Subcutaneous abdominal adipose tissue (tissue), 5 donors: ENCODE data around the gene TSPAN4.
A peak's percentile ranks its signal among the peaks of the same experiment; 100 is the strongest.

Experiments
- H3K27ac ChIP-seq: one replicate; pipeline ENCODE4 v1.7.0; 2013; ENCODE audit warnings: low read depth, mild to moderate bottlenecking, inconsistent platforms, low read length, moderate library complexity
- H3K27me3 ChIP-seq, 5 donors: one replicate each; pipeline ENCODE4 v1.7.0; 2013; ENCODE audit warnings: low read length in 5 of 5, inconsistent platforms in 1 of 5; ENCODE audit not compliant: control insufficient read depth in 5 of 5, insufficient read depth in 4 of 5
- H3K36me3 ChIP-seq, 5 donors: one replicate each; pipeline ENCODE4 v1.7.0; 2013; ENCODE audit warnings: low read length in 5 of 5; ENCODE audit not compliant: control insufficient read depth in 5 of 5, insufficient read depth in 5 of 5
- H3K4me1 ChIP-seq, 5 donors: one replicate each; pipeline ENCODE4 v1.7.0; 2013; ENCODE audit warnings: low read length in 5 of 5, mild to moderate bottlenecking in 3 of 5, moderate library complexity in 1 of 5; ENCODE audit not compliant: control insufficient read depth in 5 of 5, insufficient read depth in 5 of 5
- H3K4me3 ChIP-seq, 5 donors: one replicate each; pipeline ENCODE4 v1.7.0; 2013; ENCODE audit warnings: low read length in 5 of 5, low read depth in 1 of 5
- H3K9ac ChIP-seq, 5 donors: one replicate each; pipeline ENCODE4 v1.7.0; 2013; ENCODE audit warnings: low read length in 5 of 5, mild to moderate bottlenecking in 4 of 5, moderate library complexity in 3 of 5
- H3K9me3 ChIP-seq, 5 donors: one replicate each; pipeline ENCODE4 v1.7.0; 2013; ENCODE audit warnings: low read length in 5 of 5; ENCODE audit not compliant: control insufficient read depth in 5 of 5
- donor health status: healthy.
- donor health status: healthy.
- donor health status: healthy.
- donor health status: healthy.
- donor health status: healthy.

TSPAN4 gene

DNA sequence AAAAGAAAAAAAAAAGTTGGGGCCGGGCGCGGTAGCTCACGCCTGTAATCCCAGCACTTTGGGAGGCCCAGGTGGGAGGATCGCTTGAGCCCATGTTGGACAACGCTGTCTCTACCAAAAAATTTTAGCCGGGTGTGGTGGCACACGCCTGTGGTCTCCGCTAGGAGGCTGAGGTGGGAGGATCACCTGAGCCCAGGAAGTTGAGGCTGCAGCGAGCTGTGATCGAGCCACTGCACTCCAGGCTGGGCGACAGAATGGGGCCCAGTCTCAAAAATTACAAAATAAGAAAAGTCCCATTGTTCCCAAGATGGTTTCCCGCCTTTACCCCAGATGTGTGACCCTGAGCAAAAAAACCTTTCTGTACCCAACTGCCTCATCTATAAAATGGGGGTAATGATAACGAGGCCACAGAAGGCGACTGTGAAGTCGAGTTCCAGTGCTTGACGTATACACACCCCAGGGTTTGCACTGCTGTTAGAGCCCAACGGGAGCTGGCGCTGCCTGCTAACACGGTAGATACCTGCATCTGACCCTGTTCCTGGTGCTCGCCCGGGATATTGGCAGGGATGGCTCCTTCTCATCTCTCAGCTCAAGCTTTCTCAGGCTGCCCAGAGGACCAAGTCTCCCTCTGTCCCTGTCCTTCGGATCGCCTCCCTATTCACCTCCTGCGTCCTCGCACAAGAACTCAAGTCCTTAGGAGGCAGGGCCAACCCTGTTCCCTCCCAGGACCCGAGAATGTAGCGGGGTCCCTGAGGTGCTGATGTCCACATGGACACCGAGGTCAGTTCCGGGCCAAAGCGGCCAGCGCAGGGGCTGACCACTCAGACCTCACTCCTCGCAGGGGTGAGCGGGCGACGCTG, 34.0 kb upstream of the TSPAN4 start:
- Histone ChIP-seq H3K4me1 (peaks cover 11 to 61% (median 58%) of the 10 kb centered on the region in 5 donors), H3K4me3 (peak overlapping the region; percentile 84 to 95 (median 93)), H3K9ac (peak overlapping the region; percentile 57 to 99 (median 94)), H3K27me3 (no peaks in the 10 kb centered on the region), H3K27ac (peak overlapping the region; percentile 92), H3K36me3 (peaks cover 0 to 28% (median 26%) of the 10 kb centered on the region in 5 donors), H3K9me3 (no peaks in the 10 kb centered on the region)

GRCh38 chr11:809287-810039, 33.2 kb upstream of the TSPAN4 start, which contains the start of gene RPLP2:
Gene RPLP2, plus strand, starts transcription at chr11:809967. Its CDS starts 268 bp downstream, at chr11:810235.
- peak within 1 kb of the TSS; percentile 84 to 95 (median 93) for H3K4me3 ChIP-seq
- H3K36me3 ChIP-seq = peaks cover 0 to 32% (median 27%) of the 10 kb centered on the region in 5 donors
- peak within 1 kb of the TSS; percentile 92 for H3K27ac ChIP-seq
- H3K9ac ChIP-seq = peak within 1 kb of the TSS; percentile 84 to 99 (median 94)
- peaks cover 11 to 60% (median 55%) of the 10 kb centered on the region in 5 donors for H3K4me1 ChIP-seq
- no peaks in the 10 kb centered on the region for H3K9me3 ChIP-seq
- H3K27me3 ChIP-seq = no peaks in the 10 kb centered on the region

DNA sequence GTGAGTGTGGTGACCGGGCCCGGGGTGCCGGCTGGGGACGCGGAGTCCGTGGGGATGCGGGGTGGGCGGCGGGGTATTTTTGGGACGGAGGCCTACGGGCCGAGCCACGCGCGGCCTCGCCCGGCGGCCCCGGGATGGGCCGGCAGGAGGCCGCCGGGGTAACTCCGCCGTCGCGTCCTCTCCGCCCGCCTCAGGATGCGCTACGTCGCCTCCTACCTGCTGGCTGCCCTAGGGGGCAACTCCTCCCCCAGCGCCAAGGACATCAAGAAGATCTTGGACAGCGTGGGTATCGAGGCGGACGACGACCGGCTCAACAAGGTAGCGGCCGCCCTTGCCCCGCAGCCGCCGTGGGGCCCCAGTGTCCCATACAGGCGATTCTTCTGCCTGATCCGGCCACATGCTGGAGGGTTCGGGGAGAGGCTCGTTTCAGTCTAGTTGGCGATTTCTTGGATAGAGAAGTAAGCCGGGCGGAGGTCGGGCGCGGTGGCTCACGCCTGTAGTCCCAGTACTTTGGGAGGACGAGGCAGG, 32.5 kb upstream of the TSPAN4 start:
- Histone ChIP-seq H3K27me3 (no peaks in the 10 kb centered on the region), H3K27ac (peak overlapping the region; percentile 92), H3K9ac (peak overlapping the region; percentile 84 to 99 (median 94)), H3K36me3 (peaks cover 0 to 32% (median 27%) of the 10 kb centered on the region in 5 donors), H3K9me3 (no peaks in the 10 kb centered on the region), H3K4me1 (peaks cover 11 to 55% (median 54%) of the 10 kb centered on the region in 5 donors), H3K4me3 (peak overlapping the region; percentile 84 to 95 (median 89))

DNA sequence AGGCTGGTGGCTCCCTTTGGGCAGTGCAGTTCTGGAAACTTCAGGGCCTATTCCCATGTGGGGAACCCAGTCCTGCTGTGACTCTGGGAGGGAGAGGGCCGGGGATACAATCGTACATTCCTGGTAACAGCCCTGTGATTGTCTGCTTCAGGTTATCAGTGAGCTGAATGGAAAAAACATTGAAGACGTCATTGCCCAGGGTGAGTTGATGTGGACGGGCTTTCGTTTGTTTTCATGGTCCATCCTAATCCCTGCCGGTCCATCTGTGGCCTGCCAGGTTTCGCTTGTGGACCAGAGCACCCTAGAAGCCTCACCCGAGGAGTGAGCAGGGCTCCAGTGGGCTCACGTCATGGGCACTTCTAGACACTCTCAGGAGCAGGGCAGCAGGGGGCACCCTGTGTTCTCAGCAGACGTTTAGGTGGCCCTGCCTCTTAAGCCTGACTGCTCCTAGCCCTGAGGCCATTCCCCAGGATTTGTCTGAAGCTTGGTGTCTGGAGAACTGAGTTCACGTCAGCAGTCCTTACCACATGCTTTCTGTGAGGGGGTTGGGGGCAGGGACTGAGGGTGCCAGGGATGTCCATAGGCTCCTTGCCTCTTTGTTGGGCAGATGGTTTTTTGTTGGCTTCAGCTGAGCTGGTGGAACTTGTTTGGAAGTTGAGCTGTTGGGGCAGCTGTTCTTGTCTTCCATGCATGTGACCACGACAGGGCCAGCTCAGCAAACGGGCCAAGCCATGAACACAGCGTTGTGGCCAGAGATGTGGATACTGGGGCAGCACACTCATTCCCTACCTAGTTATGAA, 31.0 kb upstream of the TSPAN4 start:
- Histone ChIP-seq H3K36me3 (peaks cover 0 to 32% (median 27%) of the 10 kb centered on the region in 5 donors), H3K27me3 (no peaks in the 10 kb centered on the region), H3K9ac (peak overlapping the region; percentile 84 to 99 (median 94)), H3K9me3 (no peaks in the 10 kb centered on the region), H3K4me1 (peaks cover 11 to 64% (median 63%) of the 10 kb centered on the region in 5 donors), H3K27ac (peak overlapping the region; percentile 92), H3K4me3 (peak overlapping the region; percentile 84 to 95 (median 89))

DNA sequence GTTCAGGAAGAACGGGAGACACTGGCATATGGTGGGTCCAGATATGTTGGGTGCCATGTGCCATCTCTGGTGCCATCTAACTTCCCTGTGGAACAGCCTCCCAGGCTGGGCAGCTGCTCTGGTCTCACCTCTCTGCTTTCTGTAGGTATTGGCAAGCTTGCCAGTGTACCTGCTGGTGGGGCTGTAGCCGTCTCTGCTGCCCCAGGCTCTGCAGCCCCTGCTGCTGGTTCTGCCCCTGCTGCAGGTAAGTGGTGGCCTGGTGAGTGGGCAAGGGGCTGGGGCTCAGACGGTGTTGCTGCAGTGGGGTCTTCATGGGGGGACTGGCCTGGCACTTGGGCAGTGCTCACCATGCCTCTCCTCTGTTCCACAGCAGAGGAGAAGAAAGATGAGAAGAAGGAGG, 30.3 kb upstream of the TSPAN4 start:
- Histone ChIP-seq H3K4me1 (peaks cover 11 to 64% (median 63%) of the 10 kb centered on the region in 5 donors), H3K27ac (peak overlapping the region; percentile 92), H3K36me3 (peaks cover 0 to 32% (median 27%) of the 10 kb centered on the region in 5 donors), H3K27me3 (no peaks in the 10 kb centered on the region), H3K9me3 (no peaks in the 10 kb centered on the region), H3K4me3 (peak overlapping the region in 3 of 5 donors; percentile 84 to 95 (median 89)), H3K9ac (peak overlapping the region in 3 of 5 donors; percentile 39 to 99 (median 89))

GRCh38 chr11:813072-813455, 29.6 kb upstream of the TSPAN4 start:
- H3K9me3 ChIP-seq = no peaks in the 10 kb centered on the region
- H3K4me3 ChIP-seq = peak overlapping the region in 2 of 5 donors; percentile 1 to 3
- H3K9ac ChIP-seq = peak overlapping the region in 3 of 5 donors; percentile 17 to 99 (median 89)
- H3K36me3 ChIP-seq = peaks cover 0 to 32% (median 27%) of the 10 kb centered on the region in 5 donors
- peaks cover 11 to 66% (median 64%) of the 10 kb centered on the region in 5 donors for H3K4me1 ChIP-seq
- H3K27me3 ChIP-seq = no peaks in the 10 kb centered on the region
- peak overlapping the region; percentile 92 for H3K27ac ChIP-seq

GRCh38 chr11:813456-814096, 29.1 kb upstream of the TSPAN4 start:
- Histone ChIP-seq H3K36me3 (peaks cover 0 to 32% (median 27%) of the 10 kb centered on the region in 5 donors), H3K4me1 (peaks cover 12 to 67% (median 64%) of the 10 kb centered on the region in 5 donors), H3K9ac (peak overlapping the region in 3 of 5 donors; percentile 47 to 99 (median 89)), H3K9me3 (no peaks in the 10 kb centered on the region), H3K27me3 (no peaks in the 10 kb centered on the region), H3K27ac (peak overlapping the region; percentile 92), H3K4me3 (peak overlapping the region in 1 of 5 donors; percentile 4)

DNA sequence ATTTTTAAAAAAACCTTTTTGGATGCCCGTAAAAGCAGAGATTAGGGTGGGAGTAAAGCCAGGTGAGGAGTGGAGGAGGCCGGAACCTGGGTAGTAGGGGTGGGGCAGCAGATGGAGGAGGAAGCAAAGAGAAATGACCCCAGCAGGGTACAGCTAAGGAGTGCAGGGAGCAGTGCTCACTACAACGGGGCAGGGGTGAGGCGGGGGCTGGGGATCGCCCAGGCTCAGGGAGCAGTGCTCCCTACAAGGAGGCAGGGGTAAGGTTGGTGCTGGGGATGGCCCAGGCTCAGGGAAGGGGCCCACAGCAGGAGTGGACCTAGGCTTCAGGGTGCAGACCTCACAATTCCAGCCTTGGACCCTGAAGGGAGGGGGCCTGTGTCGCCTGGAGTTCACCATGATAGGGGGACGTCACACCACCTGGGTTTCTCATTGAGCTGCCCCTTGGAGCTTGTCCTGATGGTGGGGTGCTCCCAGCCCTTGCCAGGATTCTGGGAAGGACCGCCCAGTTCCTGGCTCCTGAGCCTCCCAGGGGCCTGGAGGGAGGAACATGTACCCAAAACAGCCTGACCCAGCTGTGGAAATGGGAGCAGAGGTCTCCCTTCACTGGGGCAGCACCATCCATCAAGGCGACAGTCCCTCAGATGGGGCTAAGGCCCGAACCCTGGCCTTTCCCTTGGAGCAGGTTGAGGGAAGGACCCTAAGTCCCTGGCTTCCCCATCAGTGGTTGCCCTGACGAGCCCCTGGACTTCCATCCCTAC, 26.8 kb upstream of the TSPAN4 start:
- Histone ChIP-seq H3K4me3 (no peak overlapping the region), H3K9ac (peak overlapping the region in 3 of 5 donors; percentile 23 to 87 (median 68)), H3K9me3 (no peaks in the 10 kb centered on the region), H3K27me3 (no peaks in the 10 kb centered on the region), H3K27ac (peak overlapping the region; percentile 70), H3K36me3 (peaks cover 0 to 34% (median 32%) of the 10 kb centered on the region in 5 donors), H3K4me1 (peaks cover 13 to 66% (median 64%) of the 10 kb centered on the region in 5 donors)
